ENCODE results near the gene WFDC1. TPM values are rescaled to one million over a fixed set of nuclear protein-coding genes. Genes with fewer than 3 reads are reported as not detected.

Gene WFDC1
- total RNA-seq, 1 donor from 2014 or later, result 12.0 TPM

- no peak for DNase-seq (ENCODE audit: extremely low spot score in 2 of 2)
- H3K9me3 ChIP-seq, result no peaks in the 10 kb centered on the region
- intact Hi-C loops (cut with DNase I), result no loop called here
- peaks cover 31% of the 10 kb centered on the region for H3K4me1 ChIP-seq
- no peaks in the 10 kb centered on the region for H3K36me3 ChIP-seq
- H3K4me3 ChIP-seq, result no peak overlapping the region
- TF ChIP-seq POLR2AphosphoS5 (IDR thresholded peaks at IDR 0.05; ENCODE audit: insufficient read depth in 1 of 2, low read depth in 1 of 2) (no peak), POLR2A (IDR thresholded peaks at IDR 0.05) (no peak)
- TF ChIP-seq, protein P1, sequence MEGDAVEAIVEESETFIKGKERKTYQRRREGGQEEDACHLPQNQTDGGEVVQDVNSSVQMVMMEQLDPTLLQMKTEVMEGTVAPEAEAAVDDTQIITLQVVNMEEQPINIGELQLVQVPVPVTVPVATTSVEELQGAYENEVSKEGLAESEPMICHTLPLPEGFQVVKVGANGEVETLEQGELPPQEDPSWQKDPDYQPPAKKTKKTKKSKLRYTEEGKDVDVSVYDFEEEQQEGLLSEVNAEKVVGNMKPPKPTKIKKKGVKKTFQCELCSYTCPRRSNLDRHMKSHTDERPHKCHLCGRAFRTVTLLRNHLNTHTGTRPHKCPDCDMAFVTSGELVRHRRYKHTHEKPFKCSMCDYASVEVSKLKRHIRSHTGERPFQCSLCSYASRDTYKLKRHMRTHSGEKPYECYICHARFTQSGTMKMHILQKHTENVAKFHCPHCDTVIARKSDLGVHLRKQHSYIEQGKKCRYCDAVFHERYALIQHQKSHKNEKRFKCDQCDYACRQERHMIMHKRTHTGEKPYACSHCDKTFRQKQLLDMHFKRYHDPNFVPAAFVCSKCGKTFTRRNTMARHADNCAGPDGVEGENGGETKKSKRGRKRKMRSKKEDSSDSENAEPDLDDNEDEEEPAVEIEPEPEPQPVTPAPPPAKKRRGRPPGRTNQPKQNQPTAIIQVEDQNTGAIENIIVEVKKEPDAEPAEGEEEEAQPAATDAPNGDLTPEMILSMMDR (IDR thresholded peaks at IDR 0.05), result no peak
- H3K27ac ChIP-seq, result no peak overlapping the region
- H3K27me3 ChIP-seq, result no peaks in the 10 kb centered on the region
These were observed 3.5 kb upstream of the WFDC1 start for GRCh38 chr16:84291226-84291625.

GRCh38 chr16:84292011-84292410 is 2.7 kb upstream of the WFDC1 start:
- peaks cover 31% of the 10 kb centered on the region for H3K4me1 ChIP-seq
- intact Hi-C loops (cut with DNase I), result no loop called here

DNA sequence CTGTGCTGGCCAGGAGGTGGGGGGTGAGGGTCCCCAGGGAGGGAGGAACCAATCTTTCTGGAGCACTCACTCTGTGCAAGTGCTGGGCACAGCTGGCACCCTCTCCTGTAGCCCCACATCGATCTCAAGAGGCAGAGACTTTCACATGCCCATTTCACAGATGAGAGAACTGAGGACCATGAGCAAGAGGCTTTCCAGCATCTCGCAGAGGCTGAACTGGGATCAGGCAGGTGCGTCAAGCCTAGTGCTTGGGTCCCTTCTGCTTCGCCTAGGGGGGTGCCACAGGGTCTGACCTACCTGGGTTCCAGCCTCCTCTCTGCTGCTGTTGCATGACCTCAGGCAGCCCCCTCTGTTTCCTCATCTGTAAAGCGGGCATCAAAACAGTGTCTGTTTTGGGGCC is 1.3 kb upstream of the WFDC1 start:
- no peak for DNase-seq (ENCODE audit: extremely low spot score in 2 of 2)
- Histone ChIP-seq H3K27ac (no peak overlapping the region), H3K4me3 (no peak overlapping the region), H3K27me3 (no peaks in the 10 kb centered on the region), H3K9me3 (no peaks in the 10 kb centered on the region), H3K36me3 (no peaks in the 10 kb centered on the region), H3K4me1 (peaks cover 31% of the 10 kb centered on the region)
- TF ChIP-seq POLR2AphosphoS5 (IDR thresholded peaks at IDR 0.05; ENCODE audit: insufficient read depth in 1 of 2, low read depth in 1 of 2), result no peak
- TF ChIP-seq, protein P1 (IDR thresholded peaks at IDR 0.05), result no peak
- TF ChIP-seq POLR2A (IDR thresholded peaks at IDR 0.05), result no peak
- intact Hi-C loops (cut with DNase I), result no loop called here

More at GRCh38 chr16:84292011-84292410, 2.7 kb upstream of the WFDC1 start:
- Histone ChIP-seq H3K9me3 (no peaks in the 10 kb centered on the region), H3K36me3 (no peaks in the 10 kb centered on the region), H3K27me3 (no peaks in the 10 kb centered on the region), H3K4me3 (no peak overlapping the region), H3K27ac (peak overlapping the region; percentile 15)
- DNase-seq (ENCODE audit: extremely low spot score in 2 of 2), result no peak
- TF ChIP-seq, protein P1 (IDR thresholded peaks at IDR 0.05), result no peak
- no peak for TF ChIP-seq POLR2AphosphoS5 (IDR thresholded peaks at IDR 0.05; ENCODE audit: insufficient read depth in 1 of 2, low read depth in 1 of 2)
- TF ChIP-seq POLR2A (IDR thresholded peaks at IDR 0.05), result no peak

DNA sequence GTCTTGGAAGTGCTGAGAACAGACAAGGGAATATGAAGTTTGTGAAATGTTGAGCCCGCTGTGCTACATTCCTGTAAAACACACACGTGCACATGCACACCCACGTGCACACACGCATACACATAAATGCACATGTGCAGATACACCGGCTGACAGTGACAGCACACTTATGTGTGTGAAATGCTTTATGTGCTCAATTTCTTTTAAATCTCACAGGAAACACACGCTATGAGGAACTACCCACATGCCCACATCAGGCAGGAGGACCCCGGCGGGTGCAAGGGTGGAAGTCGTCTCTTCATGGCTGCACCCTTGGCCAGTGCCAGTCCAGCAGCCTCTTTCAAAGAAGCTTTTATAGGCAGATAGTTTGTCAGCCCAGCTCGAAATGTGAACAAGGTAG is 561 bp upstream of the WFDC1 start:
- DNase-seq (ENCODE audit: extremely low spot score in 2 of 2), result no peak
- Histone ChIP-seq H3K9me3 (no peaks in the 10 kb centered on the region), H3K27ac (peak overlapping the region; percentile 49), H3K4me1 (peaks cover 31% of the 10 kb centered on the region), H3K4me3 (peak overlapping the region in 1 of 2 donors; percentile 44), H3K36me3 (no peaks in the 10 kb centered on the region), H3K27me3 (no peaks in the 10 kb centered on the region)
- TF ChIP-seq, protein P1 (IDR thresholded peaks at IDR 0.05), result no peak
- no peak for TF ChIP-seq POLR2A (IDR thresholded peaks at IDR 0.05)
- no peak for TF ChIP-seq POLR2AphosphoS5 (IDR thresholded peaks at IDR 0.05; ENCODE audit: insufficient read depth in 1 of 2, low read depth in 1 of 2)
- intact Hi-C loops (cut with DNase I), result no loop called here

DNA sequence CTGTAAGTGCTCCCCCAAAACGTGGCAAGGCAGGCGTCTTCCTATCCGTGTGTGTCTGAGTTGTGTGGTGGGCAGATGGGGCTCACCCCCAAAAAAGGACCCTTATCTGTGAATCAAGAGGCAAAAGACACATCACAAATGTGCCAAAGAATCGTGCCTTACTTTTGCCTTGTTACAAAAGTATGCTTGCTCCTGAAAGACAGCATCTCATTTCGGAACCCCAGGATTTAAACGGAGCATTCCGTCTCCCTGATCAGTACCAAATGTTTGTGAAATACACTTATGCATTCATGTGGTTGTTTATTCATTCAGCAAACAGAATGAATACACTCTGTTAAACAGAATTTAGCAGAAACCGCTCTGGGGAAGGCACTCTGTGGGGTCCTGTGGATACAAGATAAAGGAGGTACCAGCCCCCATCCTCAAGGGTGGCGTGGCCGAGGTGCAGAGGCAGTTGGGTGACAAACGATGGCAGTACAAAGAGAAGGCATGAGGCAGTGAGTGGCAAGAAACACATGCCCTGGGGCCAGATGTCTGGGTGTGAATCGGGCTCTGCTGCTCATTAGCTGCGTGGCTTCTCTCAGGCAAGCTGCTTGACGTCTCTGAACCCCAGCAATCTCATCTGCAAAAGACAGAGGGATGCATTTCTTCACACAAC is 654 bp downstream of the WFDC1 start:
- Histone ChIP-seq H3K4me1 (peaks cover 31% of the 10 kb centered on the region), H3K36me3 (no peaks in the 10 kb centered on the region), H3K4me3 (peak overlapping the region; percentile 18 to 44), H3K9me3 (no peaks in the 10 kb centered on the region), H3K27ac (peak overlapping the region; percentile 49), H3K27me3 (no peaks in the 10 kb centered on the region)
- TF ChIP-seq, protein P1 (IDR thresholded peaks at IDR 0.05), result no peak
- TF ChIP-seq POLR2A (IDR thresholded peaks at IDR 0.05), result no peak
- TF ChIP-seq POLR2AphosphoS5 (IDR thresholded peaks at IDR 0.05; ENCODE audit: insufficient read depth in 1 of 2, low read depth in 1 of 2), result no peak
- intact Hi-C loops (cut with DNase I), result no loop called here
- no peak for DNase-seq (ENCODE audit: extremely low spot score in 2 of 2)

Data from vagina (tissue), 2 donors.